ENCODE measurements around the gene AIFM3.

- TF ChIP-seq POLR2A (IDR thresholded peaks at IDR 0.05; ENCODE audit: low read length) (no peak), GATA1 (IDR thresholded peaks at IDR 0.05; ENCODE audit: low read depth, low read length) (no peak)
Measured at GRCh38 chr22:20937031-20937793, 29.8 kb upstream of the AIFM3 start.
